GM19463 (cell line): ENCODE measurements around the gene UMODL1.

Experiments used
- ATAC-seq: cut with Tn5 transposase; IDR thresholded peaks from one replicate; pipeline ENCODE4 v1.9.1; 2021; ENCODE audit warnings: mild to moderate bottlenecking, moderate library complexity; ENCODE audit not compliant: unreplicated experiment

The UMODL1 gene

GRCh38 chr21:42146821-42147220 is 75.7 kb downstream of the UMODL1 start:
- no peak for ATAC-seq

GRCh38 chr21:42147386-42148020 is 76.4 kb downstream of the UMODL1 start:
- no peak for ATAC-seq

- ATAC-seq = no peak
Observed at GRCh38 chr21:42148097-42148496, 77.0 kb downstream of the UMODL1 start.

- ATAC-seq = no peak
Observed at GRCh38 chr21:42148584-42148983, 77.5 kb downstream of the UMODL1 start.

- ATAC-seq = no peak
Observed at GRCh38 chr21:42149656-42150473, 78.7 kb downstream of the UMODL1 start.

GRCh38 chr21:42150474-42151085 is 79.5 kb downstream of the UMODL1 start:
- ATAC-seq = no peak

- ATAC-seq = no peak
Observed at GRCh38 chr21:42151148-42151947, 80.2 kb downstream of the UMODL1 start.

- no peak for ATAC-seq
Observed at GRCh38 chr21:42151948-42152220, 80.8 kb downstream of the UMODL1 start.

- no peak for ATAC-seq
Observed at GRCh38 chr21:42153046-42153686, 82.0 kb downstream of the UMODL1 start.

GRCh38 chr21:42153746-42154145 is 82.6 kb downstream of the UMODL1 start:
- no peak for ATAC-seq

GRCh38 chr21:42154237-42155044 is 83.3 kb downstream of the UMODL1 start:
- no peak for ATAC-seq

GRCh38 chr21:42155045-42155855 is 84.1 kb downstream of the UMODL1 start:
- no peak for ATAC-seq

GRCh38 chr21:42156690-42157605 is 85.8 kb downstream of the UMODL1 start:
- no peak for ATAC-seq

- ATAC-seq = no peak
Observed at GRCh38 chr21:42157606-42158310, 86.6 kb downstream of the UMODL1 start.

GRCh38 chr21:42158846-42159245 is 87.7 kb downstream of the UMODL1 start:
- ATAC-seq = no peak

GRCh38 chr21:42159560-42160110 is 88.5 kb downstream of the UMODL1 start:
- ATAC-seq = no peak

- no peak for ATAC-seq
Observed at GRCh38 chr21:42160111-42160721, 89.1 kb downstream of the UMODL1 start.
